IgD-negative memory B cell (primary cell): ENCODE results near the gene PLD1. TPM values are rescaled to one million over a fixed set of nuclear protein-coding genes. Genes with fewer than 3 reads are reported as not detected.
A peak's percentile ranks its signal among the peaks of the same experiment; 100 is the strongest.

Experiments
- H3K27ac Mint-ChIP-seq, 3 donors: one replicate each; pipeline ENCODE4 v1.8.0; 2020 to 2022; ENCODE audit warnings: mild to moderate bottlenecking in 3 of 3, mixed read lengths in 3 of 3, moderate library complexity in 1 of 3
- H3K27me3 Mint-ChIP-seq: one replicate; pipeline ENCODE4 v1.8.0; 2021; ENCODE audit warnings: mixed read lengths
- H3K36me3 Mint-ChIP-seq: one replicate; pipeline ENCODE4 v1.8.0; 2020; ENCODE audit warnings: mild to moderate bottlenecking, mixed read lengths
- H3K4me1 Mint-ChIP-seq, 3 donors: one replicate each; pipeline ENCODE4 v1.8.0; 2020 to 2022; ENCODE audit warnings: mixed read lengths in 3 of 3, mild to moderate bottlenecking in 1 of 3
- H3K4me3 Mint-ChIP-seq, 4 donors: one replicate each; pipeline ENCODE4 v1.8.0; 2020 to 2022; ENCODE audit warnings: mild to moderate bottlenecking in 4 of 4, mixed read lengths in 4 of 4, moderate library complexity in 3 of 4
- H3K9me3 Mint-ChIP-seq, 3 donors: one replicate each; pipeline ENCODE4 v1.8.0; 2020 to 2021; ENCODE audit warnings: mixed read lengths in 3 of 3, mild to moderate bottlenecking in 1 of 3
- polyA plus RNA-seq: library from polyadenylated mRNA; unstranded; fragments of 300-500 nt; fragmentation: Illumina TruSeq; gene quantifications from one replicate; pipeline ENCODE4 v1.2.3, GENCODE V29; 2021

Gene PLD1
- polyA plus RNA-seq, 1 donor from 2014 or later, result not detected

DNA sequence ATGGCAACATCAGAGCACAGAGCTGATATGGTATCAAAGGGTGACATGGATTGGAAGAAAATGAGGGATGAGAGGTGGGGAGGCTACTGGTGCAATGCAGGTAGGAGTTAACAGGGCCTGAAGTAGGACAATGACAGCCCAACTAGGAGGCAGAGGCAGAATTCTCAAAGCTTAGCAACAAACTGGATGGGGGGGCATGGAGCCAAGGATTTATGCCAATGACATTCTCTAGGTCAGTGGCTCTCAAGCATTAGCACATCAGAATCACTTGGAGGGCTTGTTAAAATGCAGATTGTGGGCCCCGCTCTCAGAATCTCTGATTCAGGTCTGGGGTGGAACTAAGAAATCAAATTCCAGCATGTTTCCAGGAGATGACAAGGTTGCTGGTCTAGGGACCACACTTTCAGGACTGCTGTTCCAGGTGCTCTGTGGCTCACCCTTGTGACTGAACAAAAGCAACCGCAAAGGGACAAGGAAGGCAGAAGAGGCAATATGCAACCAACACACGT, 252.0 kb downstream of the PLD1 start:
- H3K27me3 Mint-ChIP-seq, result peaks cover 1% of the 10 kb centered on the region
- no peaks in the 10 kb centered on the region for H3K9me3 Mint-ChIP-seq
- H3K4me3 Mint-ChIP-seq, result no peak overlapping the region
- H3K4me1 Mint-ChIP-seq, result peaks cover 0 to 5% (median 4%) of the 10 kb centered on the region in 3 donors
- H3K36me3 Mint-ChIP-seq, result no peaks in the 10 kb centered on the region
- no peak overlapping the region for H3K27ac Mint-ChIP-seq

DNA sequence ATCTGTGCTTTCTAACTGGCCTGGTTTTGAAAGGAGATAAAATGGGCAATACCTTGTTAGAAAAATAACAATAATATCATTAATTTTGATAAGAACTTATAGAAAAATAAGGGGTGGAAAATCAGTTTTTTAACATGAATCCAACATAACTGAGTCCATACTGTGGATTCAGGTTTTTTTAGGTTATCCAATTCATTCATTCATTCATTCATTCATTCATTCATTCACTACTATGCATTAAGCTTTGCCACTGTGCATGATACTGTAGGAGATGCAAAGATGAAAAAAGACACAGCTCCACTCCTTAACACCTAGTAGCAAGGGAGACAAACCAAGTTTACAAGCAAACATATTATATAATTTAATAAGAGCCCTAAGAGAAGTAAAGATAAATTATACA, 253.1 kb downstream of the PLD1 start:
- Mint-ChIP-seq H3K9me3 (no peaks in the 10 kb centered on the region), H3K4me1 (peaks cover 0 to 4% (median 3%) of the 10 kb centered on the region in 3 donors), H3K4me3 (no peak overlapping the region), H3K27ac (no peak overlapping the region), H3K27me3 (peaks cover 1% of the 10 kb centered on the region), H3K36me3 (no peaks in the 10 kb centered on the region)

DNA sequence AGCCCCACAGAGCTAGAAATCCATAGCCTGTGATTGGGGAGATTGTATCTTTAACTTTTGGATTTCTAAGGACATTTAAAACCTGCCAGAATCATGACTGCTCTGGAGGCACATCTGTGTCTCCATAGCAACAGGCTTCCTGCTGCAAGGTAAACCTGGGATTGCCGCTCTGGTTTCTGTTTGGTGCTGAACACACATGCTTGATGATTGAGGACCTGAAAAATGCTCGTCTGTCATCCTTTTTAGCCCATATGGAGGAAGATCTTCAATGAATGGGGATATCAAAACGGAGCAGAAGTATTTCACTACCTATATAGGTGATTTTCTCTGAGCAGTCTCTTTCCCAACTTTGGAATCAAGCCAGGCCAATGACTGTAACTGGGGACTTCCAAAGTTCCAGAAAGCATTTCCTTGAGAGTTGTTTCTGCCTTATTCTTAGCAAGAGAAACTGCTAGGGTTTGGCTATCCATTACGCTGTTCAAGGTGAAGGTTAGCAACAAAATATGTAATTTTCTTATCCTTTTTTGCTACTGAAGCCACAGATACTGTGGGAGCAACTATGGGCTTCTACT, 253.6 kb downstream of the PLD1 start:
- peaks cover 0 to 1% (median 0%) of the 10 kb centered on the region in 3 donors for H3K4me1 Mint-ChIP-seq
- no peaks in the 10 kb centered on the region for H3K9me3 Mint-ChIP-seq
- H3K4me3 Mint-ChIP-seq, result no peak overlapping the region
- H3K27ac Mint-ChIP-seq, result peak overlapping the region in 1 of 3 donors; percentile 13
- H3K36me3 Mint-ChIP-seq, result no peaks in the 10 kb centered on the region
- H3K27me3 Mint-ChIP-seq, result no peaks in the 10 kb centered on the region

DNA sequence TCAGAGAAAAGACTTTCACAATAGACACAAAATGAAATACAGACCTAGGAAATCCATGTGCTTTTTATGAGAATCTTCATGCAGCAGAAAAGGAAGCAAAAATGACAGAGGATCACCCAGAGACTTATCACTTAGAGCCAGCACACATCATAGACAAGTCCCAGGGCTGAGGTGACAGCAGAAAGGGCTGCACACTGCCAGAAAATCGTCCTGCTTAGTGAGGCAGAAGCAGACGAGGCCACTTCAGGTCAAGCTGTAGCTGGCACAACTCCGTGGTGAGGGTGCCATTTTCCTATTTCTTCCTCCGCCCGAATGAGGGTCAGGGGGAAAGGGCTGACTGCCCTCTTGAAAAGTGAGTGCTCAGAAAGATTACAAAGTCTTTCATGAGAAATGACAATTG, 254.1 kb downstream of the PLD1 start:
- no peaks in the 10 kb centered on the region for H3K36me3 Mint-ChIP-seq
- no peak overlapping the region for H3K4me3 Mint-ChIP-seq
- peak overlapping the region in 1 of 3 donors; percentile 77 for H3K27ac Mint-ChIP-seq
- H3K4me1 Mint-ChIP-seq, result peaks cover 0 to 1% (median 0%) of the 10 kb centered on the region in 3 donors
- H3K27me3 Mint-ChIP-seq, result no peaks in the 10 kb centered on the region
- no peaks in the 10 kb centered on the region for H3K9me3 Mint-ChIP-seq

DNA sequence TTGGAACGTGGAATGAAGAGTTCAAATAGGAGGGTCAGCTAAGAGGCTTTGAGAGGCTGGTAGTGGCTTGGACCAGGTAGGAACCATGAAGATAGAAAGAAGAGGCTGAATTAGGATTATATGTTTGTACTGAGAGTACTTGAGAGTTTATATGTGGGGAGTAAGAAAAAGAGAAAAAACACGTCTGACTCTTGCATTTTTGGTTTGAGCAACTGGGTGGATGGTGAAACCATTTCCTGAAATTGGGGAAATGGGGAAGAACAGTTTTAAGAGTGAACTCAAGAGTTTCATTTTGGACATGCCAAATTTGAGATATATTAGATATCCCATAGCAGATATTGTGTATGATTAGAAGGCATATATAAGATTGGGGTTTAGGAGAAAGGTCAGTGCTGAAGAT, 257.2 kb downstream of the PLD1 start:
- Mint-ChIP-seq H3K9me3 (no peaks in the 10 kb centered on the region), H3K27ac (no peak overlapping the region), H3K4me3 (no peak overlapping the region), H3K36me3 (no peaks in the 10 kb centered on the region), H3K27me3 (no peaks in the 10 kb centered on the region), H3K4me1 (peaks cover 0 to 1% (median 0%) of the 10 kb centered on the region in 3 donors)

DNA sequence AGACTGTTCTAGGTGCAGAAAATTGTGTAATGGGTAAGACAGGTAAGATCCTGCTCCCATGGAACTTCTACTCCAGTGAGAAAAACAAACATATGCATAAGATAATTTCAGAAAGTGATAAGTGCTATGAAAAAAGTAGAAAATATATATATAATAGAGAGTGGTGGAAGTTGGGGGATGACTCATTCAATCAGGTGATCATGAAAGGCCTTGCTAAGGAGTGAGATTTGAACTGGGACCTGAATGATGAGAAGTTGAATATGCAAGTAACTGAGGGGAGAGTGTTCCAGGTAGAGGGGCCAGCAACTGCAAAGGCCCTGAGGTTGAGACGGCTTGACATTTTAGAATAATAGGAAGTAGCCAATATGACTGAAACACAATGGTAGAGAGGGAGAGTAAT, 257.8 kb downstream of the PLD1 start:
- Mint-ChIP-seq H3K4me1 (no peaks in the 10 kb centered on the region), H3K9me3 (no peaks in the 10 kb centered on the region), H3K36me3 (no peaks in the 10 kb centered on the region), H3K4me3 (no peak overlapping the region), H3K27me3 (no peaks in the 10 kb centered on the region), H3K27ac (no peak overlapping the region)

DNA sequence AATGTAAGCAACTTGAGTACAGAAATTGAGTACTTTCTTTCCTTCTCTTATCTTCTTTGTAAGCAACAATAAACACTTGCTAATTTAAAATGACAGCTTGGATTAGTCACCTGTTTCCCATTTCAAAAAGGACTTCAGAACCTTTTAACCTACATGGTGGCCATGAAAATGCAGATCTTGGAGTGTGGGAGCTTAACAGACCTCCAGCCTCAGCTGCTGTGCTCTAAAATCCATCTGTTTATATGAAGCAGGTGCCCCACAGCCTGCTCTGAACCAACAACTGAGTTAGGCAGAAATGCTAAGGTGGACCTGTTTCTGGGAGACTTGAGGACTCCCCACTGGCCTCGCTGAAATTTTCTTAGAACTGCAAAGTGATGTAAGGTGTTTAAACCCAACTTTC, 259.0 kb downstream of the PLD1 start:
- Mint-ChIP-seq H3K4me3 (no peak overlapping the region), H3K27ac (no peak overlapping the region), H3K4me1 (no peaks in the 10 kb centered on the region), H3K27me3 (no peaks in the 10 kb centered on the region), H3K9me3 (no peaks in the 10 kb centered on the region), H3K36me3 (no peaks in the 10 kb centered on the region)

Other genes with a start within 250 kb of the PLD1 start
- gene TMEM212, start 32.9 kb upstream of the PLD1 start, polyA plus RNA-seq, result not detected
- gene FNDC3B, start 229.1 kb upstream of the PLD1 start, polyA plus RNA-seq, result 3.5 TPM